SJSA1 (cell line): Measurements from ENCODE around the gene ACTR3. TPM values are rescaled to one million over a fixed set of nuclear protein-coding genes. Genes with fewer than 3 reads are reported as not detected.
"Not testable (repeated sequence)": the region's sequence is repeated elsewhere in the genome, so short reads cannot be mapped to it uniquely, and the experiment has no call there.

Experiments used
- DNase-seq, 2 experiments: peaks; one replicate each; pipeline ENCODE4 v3.0.0-alpha.2; 2015 to 2020; ENCODE audit warnings: low spot score in 2 of 2, low read depth in 1 of 2
- H3K27ac ChIP-seq: fragments of 250-450 bp; sonication (Bioruptor Pico); 2 replicates; pipeline ENCODE4 v1.5.1; 2020; ENCODE audit warnings: mild to moderate bottlenecking, moderate library complexity
- H3K27me3 ChIP-seq: fragments of 250-450 bp; sonication (Bioruptor Pico); replicated peaks from 2 replicates; pipeline ENCODE4 v1.5.1; 2020; ENCODE audit warnings: mild to moderate bottlenecking, moderate library complexity
- H3K36me3 ChIP-seq: fragments of 250-450 bp; sonication (Bioruptor Pico); 2 replicates; pipeline ENCODE4 v1.5.1; 2020; ENCODE audit warnings: mild to moderate bottlenecking
- H3K4me1 ChIP-seq: fragments of 250-450 bp; sonication (Bioruptor Pico); replicated peaks from 2 replicates; pipeline ENCODE4 v1.6.1; 2021; ENCODE audit warnings: mild to moderate bottlenecking
- H3K4me3 ChIP-seq: fragments of 250-450 bp; sonication (Bioruptor Pico); 2 replicates; pipeline ENCODE4 v1.5.1; 2020; ENCODE audit warnings: mild to moderate bottlenecking
- H3K9me3 ChIP-seq: fragments of 250-450 bp; sonication (Bioruptor Pico); replicated peaks from 2 replicates; pipeline ENCODE4 v1.5.1; 2020; ENCODE audit warnings: mild to moderate bottlenecking
- total RNA-seq: library from RNA; depleted of rRNA; stranded (reverse); fragments of >200 nt; shearing (Covaris generic); gene quantifications from 2 replicates; pipeline ENCODE4 v1.2.3, GENCODE V29; 2014

Gene ACTR3
- total RNA-seq, 1 experiment from 2014 or later, result 739 TPM

- Histone ChIP-seq H3K27me3 (no peaks in the 10 kb centered on the region), H3K36me3 (peaks cover 100% of the 10 kb centered on the region), H3K4me3 (no peak overlapping the region), H3K9me3 (no peaks in the 10 kb centered on the region), H3K27ac (no peak overlapping the region), H3K4me1 (no peaks in the 10 kb centered on the region)
- no peak for DNase-seq
Measured at GRCh38 chr2:113930448-113930847, 40.6 kb downstream of the ACTR3 start.

GRCh38 chr2:113937501-113937900 lies 47.6 kb downstream of the ACTR3 start:
- Histone ChIP-seq H3K4me1 (no peaks in the 10 kb centered on the region), H3K27ac (no peak overlapping the region), H3K4me3 (no peak overlapping the region), H3K9me3 (0 out of 2 replicates have a peak, but pooled peaks cover 4% of the 10 kb centered on the region), H3K27me3 (no peaks in the 10 kb centered on the region), H3K36me3 (peaks cover 94% of the 10 kb centered on the region)
- DNase-seq, result no peak

GRCh38 chr2:113940891-113941290 lies 51.0 kb downstream of the ACTR3 start:
- H3K27ac ChIP-seq, result no peak overlapping the region
- H3K9me3 ChIP-seq, result 0 out of 2 replicates have a peak, but pooled peaks cover 4% of the 10 kb centered on the region
- DNase-seq, result no peak
- no peaks in the 10 kb centered on the region for H3K4me1 ChIP-seq
- H3K36me3 ChIP-seq, result peaks cover 91% of the 10 kb centered on the region
- H3K27me3 ChIP-seq, result no peaks in the 10 kb centered on the region
- no peak overlapping the region for H3K4me3 ChIP-seq

GRCh38 chr2:113945784-113946183 lies 55.9 kb downstream of the ACTR3 start:
- not testable (repeated sequence) for DNase-seq, H3K27ac ChIP-seq, H3K4me1 ChIP-seq, H3K9me3 ChIP-seq, H3K4me3 ChIP-seq, H3K27me3 ChIP-seq
- H3K36me3 ChIP-seq, result peaks cover 90% of the 10 kb centered on the region

GRCh38 chr2:113950906-113951305 lies 61.0 kb downstream of the ACTR3 start:
- H3K36me3 ChIP-seq, result peaks cover 94% of the 10 kb centered on the region
- not testable (repeated sequence) for H3K4me3 ChIP-seq

GRCh38 chr2:113961000-113961399 lies 71.1 kb downstream of the ACTR3 start:
- H3K4me3 ChIP-seq, result no peak overlapping the region
- peaks cover 74% of the 10 kb centered on the region for H3K36me3 ChIP-seq
- no peak for DNase-seq
- H3K27me3 ChIP-seq, result no peaks in the 10 kb centered on the region
- H3K9me3 ChIP-seq, result no peaks in the 10 kb centered on the region
- peaks cover 3% of the 10 kb centered on the region; the same call in 1 of the 2 replicates for H3K4me1 ChIP-seq
- no peak overlapping the region for H3K27ac ChIP-seq

More at GRCh38 chr2:113950906-113951305, 61.0 kb downstream of the ACTR3 start:
- not testable (repeated sequence) for H3K27ac ChIP-seq, H3K27me3 ChIP-seq, DNase-seq, H3K9me3 ChIP-seq, H3K4me1 ChIP-seq

GRCh38 chr2:113962692-113963480 lies 73.0 kb downstream of the ACTR3 start:
- Histone ChIP-seq H3K4me3 (no peak overlapping the region), H3K36me3 (peaks cover 67% of the 10 kb centered on the region), H3K27me3 (no peaks in the 10 kb centered on the region), H3K27ac (no peak overlapping the region), H3K9me3 (no peaks in the 10 kb centered on the region), H3K4me1 (peaks cover 3% of the 10 kb centered on the region; the same call in 1 of the 2 replicates)
- no peak for DNase-seq

- no peak for DNase-seq
- Histone ChIP-seq H3K4me3 (no peak overlapping the region), H3K36me3 (peaks cover 63% of the 10 kb centered on the region), H3K4me1 (peaks cover 3% of the 10 kb centered on the region; the same call in 1 of the 2 replicates), H3K27me3 (no peaks in the 10 kb centered on the region), H3K9me3 (no peaks in the 10 kb centered on the region), H3K27ac (no peak overlapping the region)
Measured at GRCh38 chr2:113963965-113964364, 74.1 kb downstream of the ACTR3 start.

- H3K4me1 ChIP-seq, result peaks cover 3% of the 10 kb centered on the region; the same call in 1 of the 2 replicates
- no peaks in the 10 kb centered on the region for H3K9me3 ChIP-seq
- H3K27me3 ChIP-seq, result no peaks in the 10 kb centered on the region
- H3K4me3 ChIP-seq, result no peak overlapping the region
- DNase-seq, result no peak
- peaks cover 58% of the 10 kb centered on the region for H3K36me3 ChIP-seq
- no peak overlapping the region for H3K27ac ChIP-seq
Measured at GRCh38 chr2:113964436-113964835, 74.5 kb downstream of the ACTR3 start.

GRCh38 chr2:113965228-113965627 lies 75.3 kb downstream of the ACTR3 start:
- Histone ChIP-seq H3K36me3 (peaks cover 51% of the 10 kb centered on the region), H3K27ac (no peak overlapping the region), H3K27me3 (no peaks in the 10 kb centered on the region), H3K4me1 (peaks cover 3% of the 10 kb centered on the region; the same call in 1 of the 2 replicates), H3K9me3 (no peaks in the 10 kb centered on the region), H3K4me3 (no peak overlapping the region)
- DNase-seq, result no peak

GRCh38 chr2:113965644-113966043 lies 75.8 kb downstream of the ACTR3 start:
- no peaks in the 10 kb centered on the region for H3K9me3 ChIP-seq
- no peak overlapping the region for H3K4me3 ChIP-seq
- H3K36me3 ChIP-seq, result peaks cover 49% of the 10 kb centered on the region
- H3K27me3 ChIP-seq, result no peaks in the 10 kb centered on the region
- DNase-seq, result no peak
- no peak overlapping the region for H3K27ac ChIP-seq
- peaks cover 3% of the 10 kb centered on the region; the same call in 1 of the 2 replicates for H3K4me1 ChIP-seq

- Histone ChIP-seq H3K4me3 (no peak overlapping the region), H3K9me3 (no peaks in the 10 kb centered on the region), H3K27me3 (no peaks in the 10 kb centered on the region), H3K27ac (no peak overlapping the region), H3K4me1 (peaks cover 3% of the 10 kb centered on the region; the same call in 1 of the 2 replicates), H3K36me3 (peaks cover 43% of the 10 kb centered on the region)
- no peak for DNase-seq
Measured at GRCh38 chr2:113966171-113966570, 76.3 kb downstream of the ACTR3 start.

GRCh38 chr2:113966832-113967231 lies 76.9 kb downstream of the ACTR3 start:
- no peak for DNase-seq
- no peak overlapping the region for H3K4me3 ChIP-seq
- no peaks in the 10 kb centered on the region for H3K9me3 ChIP-seq
- no peaks in the 10 kb centered on the region for H3K27me3 ChIP-seq
- H3K27ac ChIP-seq, result no peak overlapping the region
- peaks cover 3% of the 10 kb centered on the region; the same call in 1 of the 2 replicates for H3K4me1 ChIP-seq
- H3K36me3 ChIP-seq, result peaks cover 37% of the 10 kb centered on the region

GRCh38 chr2:113967272-113967671 lies 77.4 kb downstream of the ACTR3 start:
- DNase-seq, result no peak
- Histone ChIP-seq H3K27ac (no peak overlapping the region), H3K36me3 (peaks cover 32% of the 10 kb centered on the region), H3K4me1 (peaks cover 3% of the 10 kb centered on the region; the same call in 1 of the 2 replicates), H3K4me3 (no peak overlapping the region), H3K9me3 (no peaks in the 10 kb centered on the region), H3K27me3 (no peaks in the 10 kb centered on the region)
